HG03432 (cell line): ENCODE measurements around the gene ARNT2.
"Not testable (repeated sequence)": the region's sequence is repeated elsewhere in the genome, so short reads cannot be mapped to it uniquely, and the experiment has no call there.

ENCODE experiments used
- ATAC-seq: cut with Tn5 transposase; IDR thresholded peaks from one replicate; pipeline ENCODE4 v1.9.1; 2021; ENCODE audit warnings: mild to moderate bottlenecking, moderate library complexity; ENCODE audit not compliant: unreplicated experiment

The ARNT2 gene

DNA sequence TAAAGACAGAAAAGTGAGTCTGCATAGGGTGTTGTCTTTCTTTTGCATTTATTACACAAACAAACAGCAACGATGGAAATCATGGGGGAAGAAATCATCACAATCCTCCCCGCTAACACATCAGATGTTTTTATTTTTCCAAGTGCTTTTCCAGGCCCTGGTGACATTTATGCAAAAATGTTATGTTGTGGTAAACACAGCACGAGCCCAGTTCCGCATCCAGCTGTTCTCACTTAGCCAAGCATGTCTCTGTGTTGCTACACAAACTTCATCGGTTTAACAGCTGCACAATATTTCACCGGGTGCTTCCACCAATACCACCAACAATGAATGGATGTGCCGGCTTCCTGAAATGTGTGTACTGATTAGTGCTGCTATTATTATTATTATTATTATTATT lies 237.2 kb downstream of the ARNT2 start:
- no peak for ATAC-seq

DNA sequence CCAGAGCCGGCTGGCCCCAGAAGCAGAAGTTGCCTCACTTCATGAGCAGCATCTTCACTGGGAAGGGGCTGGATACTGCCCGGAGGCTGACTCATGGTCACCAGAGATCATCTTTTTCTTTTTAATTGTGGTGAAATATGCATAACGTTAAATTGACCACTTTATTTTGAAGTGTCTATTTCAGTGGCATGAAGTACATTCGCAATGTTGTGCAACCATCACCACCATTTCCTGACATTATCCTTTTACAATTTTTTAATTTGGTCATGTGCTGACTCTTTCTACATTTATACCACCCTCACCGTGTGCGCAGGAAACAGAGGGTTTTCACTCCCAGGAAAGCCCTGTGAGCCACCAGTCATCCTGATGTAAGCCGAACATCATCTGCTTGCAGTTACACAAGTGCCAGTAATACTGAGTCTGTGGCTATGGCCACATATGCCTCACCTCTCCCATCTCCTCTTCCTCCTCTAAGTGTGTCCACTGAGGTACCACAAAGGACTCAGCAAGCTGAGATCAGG lies 239.3 kb downstream of the ARNT2 start:
- no peak for ATAC-seq

DNA sequence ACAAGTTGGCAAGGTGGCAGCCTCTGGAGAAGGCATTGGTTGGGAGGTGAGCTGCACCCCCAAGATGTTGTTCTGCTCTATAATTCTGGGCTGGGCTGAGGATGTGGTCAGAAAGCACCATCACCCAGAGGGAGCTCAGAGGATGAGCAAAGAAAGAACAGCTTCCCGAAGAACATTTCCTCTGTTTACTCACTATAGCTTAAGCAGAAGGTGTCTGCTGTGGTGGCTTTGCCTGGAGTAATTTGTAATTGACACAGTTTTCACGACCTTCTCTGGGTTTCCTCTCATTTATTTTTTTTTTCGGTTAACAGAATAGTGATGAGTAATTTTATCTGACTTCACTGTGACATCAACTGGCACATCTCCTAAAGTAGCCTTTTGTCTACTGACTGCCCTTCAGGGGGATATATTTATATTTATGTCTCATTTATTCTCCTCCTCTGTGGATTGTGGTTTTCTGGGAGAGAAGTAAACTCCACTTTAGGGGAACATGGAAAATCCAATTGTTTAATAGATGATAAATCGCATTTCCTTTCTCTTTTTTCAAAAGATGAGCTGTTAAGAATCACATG lies 241.4 kb downstream of the ARNT2 start:
- ATAC-seq = no peak

DNA sequence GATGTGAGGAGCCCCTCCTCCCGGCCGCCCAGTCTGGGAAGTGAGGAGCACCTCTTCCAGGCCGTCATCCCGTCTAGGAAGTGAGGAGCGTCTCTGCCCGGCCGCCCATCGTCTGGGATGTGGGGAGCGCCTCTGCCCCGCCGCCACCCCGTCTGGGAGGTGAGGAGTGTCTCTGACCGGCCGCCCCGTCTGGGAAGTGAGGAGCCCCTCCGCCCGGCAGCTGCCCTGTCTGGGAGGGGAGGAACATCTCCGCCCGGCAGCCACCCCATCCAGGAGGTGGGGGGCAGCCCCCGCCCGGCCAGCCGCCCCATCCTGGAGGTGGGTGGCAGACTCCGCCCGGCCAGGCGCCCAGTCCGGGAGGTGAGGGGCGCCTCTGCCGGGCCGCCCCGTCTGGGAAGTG lies 243.2 kb downstream of the ARNT2 start:
- not testable (repeated sequence) for ATAC-seq
